K562 (cell line): ENCODE data around the gene ARHGAP26. TPM values are rescaled to one million over a fixed set of nuclear protein-coding genes. Genes with fewer than 3 reads are reported as not detected.

Experiments used
- HNRNPUL1 ChIP-seq: fragments of 200-400 bp; formaldehyde crosslinking; IDR thresholded peaks from 2 replicates; pipeline ENCODE4 v1.6.1; 2017; ENCODE audit warnings: low read length
- NR4A1 ChIP-seq, 2 experiments: fragments of 250-450 bp in 1 of 2; fragments of 450-650 bp in 1 of 2; sonication (Bioruptor Pico) in 1 of 2; IDR thresholded peaks; 2 replicates each; pipeline versions ENCODE4 v1.4.0 to v1.6.1; 2016 to 2020; ENCODE audit warnings: mild to moderate bottlenecking in 2 of 2, missing compliant biosample characterization in 1 of 2, missing genetic modification characterization in 1 of 2, moderate library complexity in 1 of 2
- RFX7 ChIP-seq: fragments of 250-450 bp; sonication (Bioruptor Pico); IDR thresholded peaks from 2 replicates; pipeline ENCODE4 v1.5.1; 2021; ENCODE audit warnings: mild to moderate bottlenecking
- SAP30 ChIP-seq: fragments of 200-600 bp; sonication (generic); IDR thresholded peaks from 2 replicates; pipeline ENCODE4 v1.6.1; 2012; ENCODE audit warnings: borderline replicate concordance, low read depth, mild to moderate bottlenecking, moderate library complexity, low read length, control low read depth, inconsistent platforms; ENCODE audit not compliant: insufficient read depth, poor library complexity, severe bottlenecking
- WHSC1 ChIP-seq: IDR thresholded peaks from one replicate; pipeline ENCODE4 v1.6.1; 2012; ENCODE audit warnings: low read length, control low read depth, inconsistent platforms
- polyA plus RNA-seq, 8 experiments: library from polyadenylated mRNA; depleted of rRNA in 4 of 8; stranded (reverse) in 5 of 8; unstranded in 3 of 8; fragments of >200 nt; fragmentation: Nextera tagmentation in 2 of 8; fragmentation: Illumina TruSeq in 1 of 8; extraction: Ambion mirVana in 2 of 8; extraction: Trizol in 1 of 8; gene quantifications; 2 replicates each; pipeline versions ENCODE4 v1.2.1 to v1.2.3, GENCODE V29; 2011 to 2014; ENCODE audit warnings: inconsistent platforms in 1 of 8, missing spikeins in 1 of 8
- total RNA-seq, 7 experiments: library from RNA; depleted of rRNA in 6 of 7; stranded (reverse); fragments of >200 nt in 6 of 7; fragmentation: Illumina TruSeq in 2 of 7; extraction: Trizol in 2 of 7; gene quantifications; 2 replicates each; pipeline versions ENCODE4 v1.2.1 to v1.2.3, GENCODE V29; 2011 to 2021; ENCODE audit warnings: low replicate concordance in 1 of 7
- TF ChIP-seq, protein P1 (sequence below), 2 experiments: fragments of 450-650 bp in 1 of 2; sonication (generic) in 1 of 2; formaldehyde crosslinking in 1 of 2; IDR thresholded peaks; 2 replicates each; pipeline versions ENCODE4 v1.7.1 to v1.9.0; 2016 to 2022; ENCODE audit warnings: inconsistent platforms in 1 of 2, mild to moderate bottlenecking in 1 of 2, missing genetic modification reagents in 1 of 2
- TF ChIP-seq, protein P2 (sequence below): fragments of 450-650 bp; conservative IDR thresholded peaks from 2 replicates; pipeline ENCODE4 v1.6.1; 2016; ENCODE audit warnings: missing genetic modification characterization, low read depth, mild to moderate bottlenecking, missing compliant biosample characterization, moderate library complexity

Gene ARHGAP26
- total and polyA plus RNA-seq, 9 of the 15 experiments (the other 6 are each of a cell fraction or from before 2014, with no cell fraction given): 0.13 to 1.1 (median 0.55) TPM

DNA sequence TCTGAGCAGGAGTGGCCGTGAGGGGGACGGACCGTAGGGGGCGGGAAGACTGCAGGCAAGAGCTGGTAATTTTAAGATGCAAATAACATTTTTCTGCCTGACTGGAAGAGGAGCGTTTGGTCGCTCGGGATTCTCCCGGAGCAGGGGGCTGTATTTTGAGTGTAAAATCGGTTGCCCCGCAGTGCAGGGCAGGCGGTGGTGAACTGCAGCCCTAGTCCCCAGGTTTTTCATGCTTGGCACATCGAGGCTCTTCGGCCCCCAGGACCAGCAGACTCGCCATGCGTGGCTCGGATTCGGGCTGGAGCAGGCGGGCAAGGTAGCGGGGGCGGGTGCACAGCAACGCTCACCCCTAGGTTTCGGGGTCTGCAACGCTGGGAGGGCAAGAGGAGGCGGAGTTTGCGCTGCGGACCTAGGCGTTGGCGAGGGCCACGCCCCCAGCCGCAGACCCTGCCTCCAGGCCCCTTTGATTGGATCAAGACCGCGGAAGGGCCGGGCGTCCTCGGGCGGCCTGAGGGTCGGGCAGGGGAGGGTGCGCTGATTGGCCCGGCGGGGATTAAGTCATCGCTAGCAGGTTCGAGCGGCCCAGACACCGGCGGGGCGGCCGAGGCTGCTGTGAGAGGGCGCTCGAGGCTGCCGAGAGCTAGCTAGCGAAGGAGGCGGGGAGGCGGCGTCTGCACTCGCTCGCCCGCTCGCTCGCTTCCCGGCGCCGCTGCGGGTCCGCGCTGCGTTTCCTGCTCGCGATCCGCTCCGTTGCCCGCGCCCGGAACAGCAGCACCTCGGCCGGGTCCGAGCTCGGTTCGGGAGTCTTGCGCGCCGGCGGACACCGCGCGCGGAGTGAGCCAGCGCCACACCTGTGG lies at the start of gene ARHGAP26 (continued):
- TF ChIP-seq, protein P1, sequence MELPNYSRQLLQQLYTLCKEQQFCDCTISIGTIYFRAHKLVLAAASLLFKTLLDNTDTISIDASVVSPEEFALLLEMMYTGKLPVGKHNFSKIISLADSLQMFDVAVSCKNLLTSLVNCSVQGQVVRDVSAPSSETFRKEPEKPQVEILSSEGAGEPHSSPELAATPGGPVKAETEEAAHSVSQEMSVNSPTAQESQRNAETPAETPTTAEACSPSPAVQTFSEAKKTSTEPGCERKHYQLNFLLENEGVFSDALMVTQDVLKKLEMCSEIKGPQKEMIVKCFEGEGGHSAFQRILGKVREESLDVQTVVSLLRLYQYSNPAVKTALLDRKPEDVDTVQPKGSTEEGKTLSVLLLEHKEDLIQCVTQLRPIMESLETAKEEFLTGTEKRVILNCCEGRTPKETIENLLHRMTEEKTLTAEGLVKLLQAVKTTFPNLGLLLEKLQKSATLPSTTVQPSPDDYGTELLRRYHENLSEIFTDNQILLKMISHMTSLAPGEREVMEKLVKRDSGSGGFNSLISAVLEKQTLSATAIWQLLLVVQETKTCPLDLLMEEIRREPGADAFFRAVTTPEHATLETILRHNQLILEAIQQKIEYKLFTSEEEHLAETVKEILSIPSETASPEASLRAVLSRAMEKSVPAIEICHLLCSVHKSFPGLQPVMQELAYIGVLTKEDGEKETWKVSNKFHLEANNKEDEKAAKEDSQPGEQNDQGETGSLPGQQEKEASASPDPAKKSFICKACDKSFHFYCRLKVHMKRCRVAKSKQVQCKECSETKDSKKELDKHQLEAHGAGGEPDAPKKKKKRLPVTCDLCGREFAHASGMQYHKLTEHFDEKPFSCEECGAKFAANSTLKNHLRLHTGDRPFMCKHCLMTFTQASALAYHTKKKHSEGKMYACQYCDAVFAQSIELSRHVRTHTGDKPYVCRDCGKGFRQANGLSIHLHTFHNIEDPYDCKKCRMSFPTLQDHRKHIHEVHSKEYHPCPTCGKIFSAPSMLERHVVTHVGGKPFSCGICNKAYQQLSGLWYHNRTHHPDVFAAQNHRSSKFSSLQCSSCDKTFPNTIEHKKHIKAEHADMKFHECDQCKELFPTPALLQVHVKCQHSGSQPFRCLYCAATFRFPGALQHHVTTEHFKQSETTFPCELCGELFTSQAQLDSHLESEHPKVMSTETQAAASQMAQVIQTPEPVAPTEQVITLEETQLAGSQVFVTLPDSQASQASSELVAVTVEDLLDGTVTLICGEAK (IDR thresholded peaks at IDR 0.05): no peak
- TF ChIP-seq, protein P1 (CRISPR knock-in tag; IDR thresholded peaks at IDR 0.05): no peak
- TF ChIP-seq HNRNPUL1: no peak
- TF ChIP-seq RFX7 (CRISPR knock-in tag): no peak
- no peak for TF ChIP-seq WHSC1
- TF ChIP-seq SAP30: no peak
- TF ChIP-seq, protein P2, sequence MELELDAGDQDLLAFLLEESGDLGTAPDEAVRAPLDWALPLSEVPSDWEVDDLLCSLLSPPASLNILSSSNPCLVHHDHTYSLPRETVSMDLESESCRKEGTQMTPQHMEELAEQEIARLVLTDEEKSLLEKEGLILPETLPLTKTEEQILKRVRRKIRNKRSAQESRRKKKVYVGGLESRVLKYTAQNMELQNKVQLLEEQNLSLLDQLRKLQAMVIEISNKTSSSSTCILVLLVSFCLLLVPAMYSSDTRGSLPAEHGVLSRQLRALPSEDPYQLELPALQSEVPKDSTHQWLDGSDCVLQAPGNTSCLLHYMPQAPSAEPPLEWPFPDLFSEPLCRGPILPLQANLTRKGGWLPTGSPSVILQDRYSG (tag): no peak
- TF ChIP-seq NR4A1 (CRISPR knock-in tag; IDR thresholded peaks at IDR 0.05): no peak
- TF ChIP-seq NR4A1 (tag; IDR thresholded peaks at IDR 0.05): no peak
- TF ChIP-seq, all 486 proteins: peak for 50
